ENCODE data around the gene TFIP11.

Gene TFIP11

DNA sequence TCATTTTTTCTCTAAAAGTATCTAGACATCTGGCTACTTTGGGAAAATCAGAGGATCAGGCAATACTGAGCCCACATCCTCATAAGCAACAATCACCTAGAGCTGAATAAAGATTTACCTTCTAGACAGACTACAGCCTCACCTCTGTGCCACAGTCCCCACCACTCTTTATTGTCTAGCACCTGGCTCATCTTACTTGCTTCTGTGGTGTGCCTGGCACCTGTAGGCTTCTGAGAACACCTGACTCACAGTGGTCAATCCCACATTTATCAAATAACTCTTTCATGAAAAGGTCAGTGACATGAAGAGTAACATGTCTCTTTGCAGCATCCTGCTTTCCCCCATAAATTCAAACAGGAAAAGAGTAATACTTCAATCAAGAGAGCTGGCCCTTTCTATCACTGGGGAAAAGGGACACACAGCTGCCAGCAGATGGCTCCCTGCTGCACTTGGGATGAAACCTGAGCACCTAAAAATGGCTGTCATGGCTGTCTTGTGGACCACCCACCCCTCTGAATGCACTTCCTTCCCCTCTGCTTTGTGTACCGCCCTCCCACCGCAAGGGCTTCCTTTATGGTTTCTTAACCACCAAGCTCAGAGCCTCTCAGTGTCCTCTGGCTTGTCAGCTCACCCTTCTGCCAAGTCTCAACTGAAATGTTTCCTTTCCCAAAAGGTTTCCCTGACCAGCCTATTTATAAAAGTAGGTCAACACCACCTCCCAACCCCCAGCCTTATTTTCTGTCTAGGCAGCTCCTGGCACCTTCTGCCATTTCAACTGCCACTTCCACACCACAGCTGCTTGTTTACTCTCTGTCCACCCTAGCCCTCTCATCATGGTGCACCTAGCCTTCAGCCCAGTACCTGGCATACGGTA is 9.3 kb downstream of the TFIP11 start:
- DNase-seq = peak; percentile 61

DNA sequence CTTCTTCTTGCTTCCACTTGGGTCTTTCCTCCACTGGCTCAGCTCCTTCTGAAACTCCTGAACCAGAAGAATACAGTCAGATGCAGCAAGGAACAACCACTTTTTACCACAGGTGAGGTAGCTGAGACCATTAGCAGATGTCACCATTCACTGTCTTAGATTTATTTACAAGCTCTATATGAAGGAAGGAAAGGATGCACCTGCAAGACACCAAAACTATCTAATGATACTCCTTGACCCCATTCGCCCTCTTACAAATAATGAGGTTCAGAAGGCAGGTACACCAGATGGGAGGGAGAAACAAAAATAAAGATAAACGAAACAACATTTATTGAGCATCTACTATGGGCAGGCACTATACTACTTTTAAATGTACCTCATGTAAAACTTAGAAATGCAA is 10.3 kb downstream of the TFIP11 start:
- no peak for DNase-seq

DNA sequence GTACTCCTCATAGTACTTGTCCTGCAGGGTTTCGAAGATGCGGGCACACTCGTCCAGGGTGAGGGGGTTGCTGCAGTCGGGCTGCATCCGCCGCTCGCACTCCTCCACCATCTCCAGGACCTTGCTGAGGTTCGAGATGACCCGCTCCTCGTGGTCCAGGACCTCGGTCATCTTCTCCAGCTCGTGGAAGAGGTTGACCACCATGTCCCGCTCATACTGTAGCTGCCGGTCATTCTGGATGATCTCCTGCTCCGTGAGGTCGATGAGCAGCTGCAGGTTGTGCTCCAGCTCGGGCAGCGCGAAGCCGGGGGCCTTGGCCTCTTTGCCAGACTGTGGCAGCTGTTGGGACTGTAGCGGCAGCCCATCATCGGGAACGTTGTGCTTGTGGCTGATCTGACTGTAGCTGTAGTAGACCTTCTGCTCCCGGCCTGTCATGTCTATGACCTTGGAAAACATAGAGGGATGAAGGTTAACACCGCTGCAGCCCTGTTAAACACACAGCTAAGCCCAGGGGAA is 13.0 kb downstream of the TFIP11 start:
- DNase-seq = no peak

DNA sequence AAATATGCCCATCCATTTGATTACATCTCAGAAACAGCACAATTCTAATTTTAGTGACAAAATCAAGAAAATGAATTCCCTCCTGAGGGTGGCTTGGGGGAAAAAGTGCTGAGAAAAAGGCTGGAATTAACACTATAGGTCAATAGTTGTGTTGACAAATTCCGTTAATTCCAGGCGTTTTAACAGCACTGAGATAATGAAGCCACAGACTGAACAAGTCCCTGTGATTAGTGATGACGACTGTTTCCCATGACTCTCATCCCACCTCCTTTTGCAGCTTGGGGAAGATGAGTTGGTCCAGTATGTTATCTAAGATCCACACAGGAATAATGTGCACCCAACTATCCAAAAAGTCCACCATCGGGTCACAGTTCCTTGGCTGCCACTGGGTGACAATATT is 15.8 kb downstream of the TFIP11 start:
- DNase-seq = no peak

DNA sequence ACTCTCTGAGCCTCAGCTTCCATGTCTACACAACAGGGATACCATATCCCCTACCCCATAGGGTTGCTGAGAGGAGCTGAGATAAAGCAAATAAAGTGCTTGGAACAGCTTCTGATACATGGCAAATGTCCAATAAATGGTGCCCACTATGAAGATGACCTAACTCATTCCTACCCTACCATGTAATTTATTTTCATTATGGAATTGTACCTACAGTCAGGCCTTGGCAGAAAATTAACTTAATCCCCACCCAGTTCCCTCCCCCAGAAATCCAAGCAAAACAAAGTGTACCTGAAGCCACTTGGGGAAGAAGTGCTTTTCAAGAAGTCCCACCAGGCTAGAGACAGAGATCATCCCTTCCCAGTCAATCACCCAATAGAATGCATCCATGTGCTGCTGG is 17.8 kb downstream of the TFIP11 start:
- DNase-seq = no peak

DNA sequence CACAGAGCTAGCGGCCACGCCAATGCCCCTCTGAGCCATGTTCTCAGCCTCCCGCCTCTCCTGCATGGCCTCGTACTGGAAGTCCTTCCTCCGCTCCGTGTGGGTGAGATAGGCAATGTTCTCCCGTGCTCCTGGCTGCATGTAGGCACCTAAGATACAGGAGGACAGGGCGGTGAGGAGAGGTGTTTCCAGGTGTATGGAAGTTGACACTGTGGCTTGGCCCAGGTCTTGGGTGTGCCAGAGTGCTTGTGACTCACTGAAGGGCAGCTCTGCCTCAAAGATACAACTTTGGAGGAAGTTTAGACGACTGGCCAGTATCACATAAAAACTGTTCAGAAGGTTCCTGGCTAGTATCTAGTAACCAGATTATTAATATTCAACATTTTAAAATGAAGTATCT is 20.1 kb downstream of the TFIP11 start:
- no peak for DNase-seq

DNA sequence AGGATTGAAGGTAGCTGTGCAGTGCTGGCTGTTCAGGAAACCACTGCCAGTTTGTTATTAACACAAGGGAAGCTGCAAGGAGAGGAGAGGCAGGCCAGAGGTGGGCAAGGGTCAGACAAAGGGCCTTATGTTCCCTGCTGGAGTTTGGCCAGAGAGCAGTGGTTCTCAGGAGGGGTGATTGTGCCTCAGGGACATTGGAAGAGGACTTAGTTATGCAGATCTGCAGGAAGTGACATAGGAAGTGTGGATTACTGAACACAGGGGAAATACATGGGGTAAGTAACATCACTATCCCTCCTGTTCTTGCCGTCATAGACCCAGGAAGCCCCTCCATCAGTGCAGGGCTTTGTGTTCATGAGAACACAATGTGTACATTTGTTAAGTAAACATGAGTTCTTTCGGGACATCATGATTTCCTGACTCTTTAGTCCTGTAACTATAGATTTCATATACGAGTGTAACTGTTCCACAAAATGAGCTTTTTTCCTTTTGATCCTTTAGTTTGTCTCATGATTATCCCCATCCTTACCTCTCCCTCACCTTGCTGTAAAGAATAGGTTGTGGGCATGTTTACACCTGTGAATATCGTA is 22.7 kb downstream of the TFIP11 start:
- no peak for DNase-seq

DNA sequence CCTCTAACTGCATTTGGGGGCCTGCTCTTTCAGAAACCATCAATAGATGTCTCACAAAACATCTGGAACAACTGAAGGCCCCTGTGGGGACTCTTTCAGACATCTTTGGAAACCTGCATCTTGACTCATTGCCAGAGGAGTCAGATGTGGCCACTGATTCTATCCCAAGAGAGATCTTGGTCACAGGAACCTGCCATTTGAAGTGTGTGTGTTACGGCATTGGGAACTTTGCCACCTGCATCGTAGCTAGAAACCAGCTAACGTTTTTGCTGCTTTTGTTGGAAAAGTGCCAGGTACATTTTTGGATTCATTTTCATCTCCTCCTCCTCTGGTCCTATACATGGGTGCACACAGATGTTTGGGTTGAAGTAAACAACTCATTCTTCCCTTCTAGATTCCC is 24.3 kb downstream of the TFIP11 start:
- DNase-seq = no peak

DNA sequence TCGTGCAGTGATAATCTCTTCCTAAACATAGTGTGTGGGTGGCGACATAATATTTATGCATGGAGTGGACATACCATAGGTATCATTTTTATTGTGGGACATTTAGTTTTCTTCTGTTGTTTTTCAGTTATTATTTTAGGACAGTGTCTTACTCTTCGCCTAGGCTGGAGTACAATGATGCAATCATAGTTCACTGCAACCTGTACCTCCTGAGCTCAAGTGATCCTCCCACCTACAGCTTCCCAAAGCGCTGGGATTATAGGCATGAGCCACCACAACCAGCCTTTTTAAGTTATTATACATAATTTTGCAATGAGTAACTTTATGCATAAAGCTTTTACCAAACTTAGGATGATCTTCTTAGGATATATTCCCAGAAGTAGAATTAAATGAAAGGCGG is 25.9 kb downstream of the TFIP11 start:
- no peak for DNase-seq

DNA sequence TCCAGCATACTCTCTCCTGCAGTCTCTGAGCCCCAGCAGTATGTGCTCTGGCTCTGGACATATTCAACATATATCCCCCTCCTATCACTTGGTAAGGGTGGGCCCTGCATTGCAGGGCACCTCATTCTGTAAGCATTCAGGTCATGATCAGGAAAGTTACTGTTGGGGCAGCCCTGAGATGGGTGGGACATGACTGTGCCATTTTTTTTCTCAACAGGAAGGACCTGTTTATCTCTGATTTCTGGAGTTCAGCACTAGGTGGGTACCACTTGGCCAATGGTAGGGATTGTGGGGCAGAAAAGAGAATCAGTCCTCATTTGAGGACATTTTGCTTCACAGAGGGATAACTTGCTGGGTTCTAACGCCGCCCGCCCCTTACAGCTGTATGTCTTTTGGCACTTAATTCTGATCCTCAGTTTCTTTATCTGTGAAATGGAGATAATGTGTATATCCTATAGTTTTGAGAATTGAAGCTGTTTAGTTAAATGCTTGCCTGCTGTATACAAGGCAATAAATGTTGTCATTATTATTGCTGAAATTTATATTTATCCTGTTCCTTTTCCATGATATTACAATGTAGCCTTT is 26.4 kb downstream of the TFIP11 start:
- DNase-seq = no peak

DNA sequence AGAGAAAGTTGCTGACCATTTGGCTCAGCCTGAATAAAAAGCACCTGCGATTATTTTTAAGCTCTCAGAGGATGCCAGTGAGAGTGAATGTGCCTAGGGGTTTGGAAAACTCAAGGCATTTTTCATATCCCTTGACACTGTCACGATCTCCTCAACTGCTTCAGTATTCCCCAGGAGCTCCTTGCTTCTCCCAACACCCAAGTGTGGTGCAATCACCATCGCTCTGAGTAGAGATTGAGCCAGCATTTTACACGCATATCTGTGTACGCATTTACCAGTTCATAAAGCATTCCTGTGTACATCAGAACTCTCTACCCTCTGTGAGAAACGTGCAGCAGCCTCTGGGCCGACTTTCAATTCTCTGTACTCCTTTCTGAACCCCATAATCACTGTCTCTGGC is 27.3 kb downstream of the TFIP11 start:
- DNase-seq = no peak

DNA sequence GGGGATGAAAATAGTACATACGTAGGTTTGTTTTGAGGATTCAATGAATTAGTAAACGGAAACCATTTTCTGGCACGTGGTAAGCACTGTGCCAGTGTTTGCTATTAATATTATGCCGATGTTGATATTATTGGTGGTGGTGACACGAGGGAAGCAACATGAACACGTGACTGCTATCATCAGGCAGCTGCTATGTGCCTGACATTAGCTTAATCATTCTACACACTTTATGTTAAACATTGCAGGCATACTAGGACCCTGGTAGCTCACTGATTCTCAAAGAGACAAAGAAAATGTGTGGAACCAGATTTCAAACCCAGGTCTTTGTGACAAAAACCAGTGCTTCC is 27.9 kb downstream of the TFIP11 start:
- DNase-seq = no peak

DNA sequence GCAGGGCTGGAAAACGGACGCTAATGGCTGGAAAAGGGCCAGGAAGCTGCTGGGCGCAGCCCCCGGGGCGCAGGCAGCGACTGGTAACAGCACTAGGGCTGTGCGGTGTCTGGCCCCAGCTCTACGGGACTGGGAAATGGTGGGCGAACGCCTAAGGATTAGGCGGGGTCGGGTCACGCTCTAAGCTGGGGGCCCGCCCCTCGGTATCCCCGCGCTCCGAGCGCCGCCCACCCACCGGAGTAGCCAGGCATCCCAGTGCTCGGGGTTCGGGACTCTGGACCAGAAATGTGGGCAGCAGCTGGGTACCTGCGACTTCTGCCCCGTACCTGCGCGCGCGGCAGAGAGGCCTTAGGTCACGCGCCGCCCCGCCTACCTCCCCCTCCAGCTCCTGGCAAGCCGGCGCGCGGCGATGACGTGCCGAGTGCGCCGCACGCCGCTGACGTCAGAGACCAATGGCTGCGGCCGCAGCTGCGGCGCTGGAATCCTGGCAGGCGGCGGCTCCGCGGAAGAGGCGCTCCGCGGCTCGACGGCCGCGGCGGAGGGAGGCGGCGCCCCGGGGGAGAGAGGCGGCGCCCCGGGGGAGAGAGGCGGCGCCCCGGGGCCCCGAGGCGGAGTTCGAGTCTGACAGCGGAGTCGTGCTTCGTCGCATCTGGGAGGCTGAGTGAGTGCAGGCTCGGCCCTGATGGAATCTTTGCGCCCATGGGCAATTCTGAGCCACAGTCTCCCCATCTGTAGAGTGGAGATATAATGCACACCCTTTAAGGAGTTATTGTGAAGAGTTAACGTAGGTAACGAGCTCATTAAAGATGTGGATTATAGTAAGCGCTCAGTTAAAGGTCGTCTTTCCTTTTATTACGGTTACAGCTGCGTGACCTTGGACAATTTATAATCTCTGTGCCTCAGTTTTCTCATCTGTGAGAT is 28.6 kb downstream of the TFIP11 start, which contains the start of the genes HPS4 and SRRD:
HPS4 (minus strand) TSS at position 345 of the 921 bp plus-strand sequence. CDS start 2,021 bp downstream, outside the sequence.
SRRD (plus strand) TSS at position 439 of the 921 bp plus-strand sequence; CDS start at position 453, 14 bp downstream.
- DNase-seq = peak; percentile 91

DNA sequence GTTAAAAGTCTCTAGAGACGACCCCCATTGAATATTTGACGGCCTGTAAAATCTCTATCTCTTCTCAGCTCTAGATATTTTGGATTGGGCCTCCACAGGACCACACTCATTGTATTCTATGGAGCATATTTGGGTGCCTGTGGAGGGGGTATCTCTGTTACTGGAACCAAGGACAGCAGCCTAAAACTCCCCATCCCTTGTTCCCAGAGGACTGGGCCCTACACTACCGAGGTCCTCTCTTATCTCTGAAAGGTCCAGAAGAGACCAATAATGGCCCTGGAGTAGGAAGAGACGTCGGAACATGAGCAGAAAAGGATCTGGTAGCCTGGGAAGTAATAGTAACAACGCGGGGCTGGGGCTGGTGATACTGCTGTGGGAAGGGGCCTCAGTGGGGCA is 29.2 kb downstream of the TFIP11 start:
- no peak for DNase-seq

DNA sequence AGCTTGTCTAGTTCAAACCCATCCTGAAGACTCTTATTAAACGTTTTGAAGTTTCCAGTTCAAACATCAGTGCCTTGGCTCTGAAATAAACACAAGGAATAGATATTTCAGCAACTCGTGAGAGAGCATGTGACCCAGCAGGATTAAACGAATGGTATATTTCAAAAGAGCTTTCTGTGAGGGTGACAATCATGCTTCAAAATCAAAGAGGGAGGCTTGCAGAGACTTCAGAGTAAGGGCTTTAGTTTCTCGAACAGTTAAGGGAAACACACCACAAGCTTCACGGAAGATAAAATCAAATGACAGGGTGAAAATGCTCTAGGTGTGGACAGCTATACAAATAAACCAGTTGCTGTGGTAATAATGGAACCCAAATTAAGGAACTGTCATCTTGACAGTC is 30.1 kb downstream of the TFIP11 start:
- DNase-seq = no peak

DNA sequence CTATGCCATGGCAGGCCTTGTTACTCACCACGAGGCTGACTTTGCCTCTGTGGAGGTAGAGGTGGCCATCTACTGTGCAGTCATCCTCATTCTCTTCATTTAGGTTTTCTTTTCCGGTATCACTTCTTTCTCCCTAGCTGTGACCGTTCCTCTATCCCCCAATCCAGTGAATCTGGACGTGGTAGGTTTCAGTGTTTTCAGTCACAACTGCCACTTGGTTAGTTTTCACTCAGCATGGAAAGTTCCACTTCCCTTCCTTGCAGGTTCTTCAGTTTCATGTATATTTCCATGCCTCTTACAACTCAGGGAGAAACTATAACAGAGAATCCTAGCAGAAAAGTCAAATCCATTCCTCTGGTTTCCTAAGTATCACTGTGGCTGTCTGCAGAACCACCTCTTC is 30.6 kb downstream of the TFIP11 start:
- no peak for DNase-seq

DNA sequence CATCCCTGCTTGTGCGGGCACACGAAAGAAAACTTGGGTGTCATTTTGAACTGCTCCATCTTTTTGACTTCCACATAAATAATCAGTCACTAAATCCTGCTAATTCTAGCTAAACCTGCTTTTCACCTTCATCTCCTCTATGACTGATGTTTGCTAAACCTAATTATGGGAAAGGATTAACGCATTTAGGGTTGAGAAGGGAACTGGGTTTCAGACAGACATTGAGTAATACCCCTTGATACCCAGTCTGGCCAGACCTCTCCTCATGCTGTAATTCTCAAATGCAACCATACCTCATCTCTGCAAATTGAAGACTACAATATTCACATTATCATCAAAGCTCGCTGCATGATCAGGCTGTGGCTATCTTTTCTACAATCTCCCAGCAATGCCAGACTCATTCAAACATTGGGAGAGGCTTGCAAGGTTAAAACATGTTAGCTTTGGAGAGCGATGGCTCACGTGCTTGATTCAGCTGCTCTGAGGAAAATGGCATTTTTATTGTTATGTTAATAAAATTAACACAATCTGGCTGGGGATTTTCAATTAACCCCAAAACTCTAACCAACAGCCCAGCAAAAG is 31.1 kb downstream of the TFIP11 start:
- peak; percentile 72 for DNase-seq

DNA sequence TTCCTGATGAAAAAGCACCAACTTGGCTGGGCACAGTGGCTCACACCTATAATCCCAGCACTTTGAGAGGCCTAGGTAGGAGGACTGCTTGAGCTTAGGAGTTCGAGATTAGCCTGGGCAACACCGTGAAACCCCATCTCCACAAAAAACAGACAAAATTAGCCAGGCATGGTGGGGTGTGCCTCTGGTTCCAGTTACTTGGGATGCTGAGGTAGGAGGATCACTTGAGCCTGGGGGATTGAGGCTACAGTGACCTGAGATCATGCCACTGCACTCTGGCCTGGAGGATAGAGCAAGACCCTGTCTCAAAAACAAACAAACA is 31.7 kb downstream of the TFIP11 start:
- DNase-seq = peak; percentile 18

DNA sequence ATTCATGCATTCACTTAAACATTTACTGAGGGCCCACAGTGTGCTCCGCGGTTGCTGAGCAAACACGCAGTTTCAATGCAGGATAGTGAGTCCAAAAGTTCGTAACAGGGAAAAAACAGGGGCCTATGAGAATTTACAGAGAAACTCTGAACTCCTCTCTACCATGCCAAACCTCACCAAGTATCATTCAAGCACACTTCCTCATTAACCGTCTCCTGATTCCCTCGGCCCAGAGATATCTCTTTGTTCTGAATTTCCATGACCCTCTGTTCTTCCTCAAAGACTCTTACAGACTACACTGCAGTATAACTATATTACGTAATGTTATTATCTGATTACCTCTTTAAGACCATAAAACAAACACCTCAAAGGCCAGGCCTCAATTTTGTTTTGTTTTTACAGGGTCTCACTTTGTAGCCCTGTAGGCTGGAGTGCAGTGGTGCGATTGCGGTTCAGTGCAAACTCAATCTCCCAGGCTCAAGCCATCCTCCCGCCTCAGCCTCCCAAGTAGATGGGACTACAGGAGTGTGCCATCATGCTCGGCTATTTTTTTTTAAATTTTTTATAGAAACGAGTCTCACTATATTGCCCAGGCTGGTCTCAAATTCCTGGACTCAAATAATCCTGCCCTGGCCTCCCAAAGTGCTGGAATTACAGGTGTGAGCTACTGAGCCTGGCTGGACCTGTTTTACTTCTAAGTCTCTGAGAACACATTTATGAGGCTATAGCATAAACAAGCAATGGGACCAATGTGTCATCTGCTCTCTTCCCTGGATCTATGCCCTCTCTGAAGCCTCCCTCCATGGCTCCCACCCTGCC is 32.3 kb downstream of the TFIP11 start:
- DNase-seq = peak; percentile 56

DNA sequence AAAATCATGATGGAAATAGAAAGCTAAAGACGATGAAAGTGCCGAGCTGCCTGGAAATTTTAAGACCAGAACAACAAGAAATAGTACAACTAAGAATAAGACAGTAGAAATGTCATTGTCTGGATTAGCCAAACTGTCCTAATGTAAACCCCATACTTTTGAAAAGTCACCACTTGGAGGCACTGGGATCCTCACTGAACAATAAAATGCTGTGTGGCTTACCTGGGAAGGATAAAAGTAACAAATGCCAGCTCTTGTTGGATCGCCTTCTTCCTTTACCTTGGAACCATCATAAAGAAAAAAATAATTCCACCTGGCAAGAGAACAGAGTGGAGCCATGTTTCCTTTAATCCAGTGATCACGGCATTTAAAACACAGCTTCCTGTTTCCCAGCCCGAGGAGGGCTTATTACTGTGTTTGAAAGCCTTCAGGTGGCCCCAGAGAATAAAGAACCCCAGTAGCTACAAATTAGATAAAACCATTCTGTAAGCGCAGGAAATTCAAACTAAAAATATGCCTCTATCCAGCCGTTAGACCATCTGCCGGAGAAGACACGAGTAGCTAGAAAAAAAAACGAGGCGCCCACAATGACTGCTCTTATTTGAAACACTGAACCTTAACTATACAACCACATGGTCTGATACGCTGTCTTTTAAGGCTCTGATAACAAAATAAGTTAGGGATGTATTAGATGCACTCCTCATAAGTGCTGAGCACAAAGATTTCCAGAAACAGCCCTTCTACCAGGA is 33.1 kb downstream of the TFIP11 start:
- peak; percentile 60 for DNase-seq

DNA sequence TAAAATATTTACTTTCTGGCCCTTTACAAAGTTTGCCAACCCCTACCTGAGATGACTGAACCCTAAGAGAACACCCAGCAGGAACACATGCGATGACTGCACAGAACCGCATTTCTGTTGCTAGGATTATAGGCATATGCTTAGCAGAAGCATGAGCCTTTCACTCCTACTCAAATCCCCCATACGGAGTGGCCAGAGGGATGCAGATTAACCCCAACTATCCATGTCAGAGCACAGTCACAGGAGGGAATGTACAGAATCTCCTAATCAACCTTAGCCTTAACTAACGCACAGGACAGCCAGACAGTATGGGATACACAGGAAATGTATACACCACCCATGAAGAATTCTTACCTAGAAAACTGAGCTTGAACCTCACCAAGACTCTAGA is 34.9 kb downstream of the TFIP11 start:
- DNase-seq = peak; percentile 75

All from NCI-H82 (cell line).